ENCODE measurements around the gene LRP1B.

- TF ChIP-seq MAX (IDR thresholded peaks at IDR 0.05), result no peak
- TF ChIP-seq EP300 (IDR thresholded peaks at IDR 0.05; ENCODE audit: borderline replicate concordance), result no peak
- no peak for TF ChIP-seq TEAD4 (IDR thresholded peaks at IDR 0.05)
- no peak for TF ChIP-seq RAD21 (IDR thresholded peaks at IDR 0.05; ENCODE audit: low read depth)
- TF ChIP-seq CEBPB (IDR thresholded peaks at IDR 0.05), result no peak
- no peak for TF ChIP-seq REST (IDR thresholded peaks at IDR 0.05; ENCODE audit: low read depth)
- no peak for TF ChIP-seq NFIC (IDR thresholded peaks at IDR 0.05)
- no peak for TF ChIP-seq TAF1 (IDR thresholded peaks at IDR 0.05; ENCODE audit: low read depth)
- no peak for TF ChIP-seq ZBTB7A (IDR thresholded peaks at IDR 0.05; ENCODE audit: low read depth)
- no peak for TF ChIP-seq USF1 (IDR thresholded peaks at IDR 0.05)
- TF ChIP-seq CREB1 (IDR thresholded peaks at IDR 0.05; ENCODE audit: low read depth), result no peak
- no peak for TF ChIP-seq TCF12 (IDR thresholded peaks at IDR 0.05; ENCODE audit: low read depth)
These were observed 707.7 kb downstream of the LRP1B start for GRCh38 chr2:141423124-141423523.

All from Ishikawa (cell line).